Measurements from ENCODE around the gene CDH23.

Gene CDH23

GRCh38 chr10:71378336-71379117, 18.2 kb upstream of the CDH23 start:
- ATAC-seq (ENCODE audit: low read depth) (peak; percentile 50), DNase-seq (ENCODE audit: low spot score in 2 of 2) (no peak)
- Mint-ChIP-seq H3K9me3 (no peaks in the 10 kb centered on the region), H3K27me3 (no peaks in the 10 kb centered on the region), H3K36me3 (no peaks in the 10 kb centered on the region), H3K4me3 (peak overlapping the region; percentile 1), H3K4me1 (peaks cover 20% of the 10 kb centered on the region), H3K27ac (peak overlapping the region; percentile 6)

GRCh38 chr10:71379118-71379766, 17.5 kb upstream of the CDH23 start:
- H3K9me3 Mint-ChIP-seq = no peaks in the 10 kb centered on the region
- no peaks in the 10 kb centered on the region for H3K36me3 Mint-ChIP-seq
- peaks cover 19% of the 10 kb centered on the region for H3K4me1 Mint-ChIP-seq
- no peak for ATAC-seq (ENCODE audit: low read depth)
- no peaks in the 10 kb centered on the region for H3K27me3 Mint-ChIP-seq
- no peak for DNase-seq (ENCODE audit: low spot score in 2 of 2)
- no peak overlapping the region for H3K4me3 Mint-ChIP-seq
- peak overlapping the region; percentile 77 for H3K27ac Mint-ChIP-seq

GRCh38 chr10:71380841-71381240, 15.9 kb upstream of the CDH23 start:
- ATAC-seq (ENCODE audit: low read depth) (no peak), DNase-seq (ENCODE audit: low spot score in 2 of 2) (no peak)
- Mint-ChIP-seq H3K4me1 (peaks cover 22% of the 10 kb centered on the region), H3K9me3 (no peaks in the 10 kb centered on the region), H3K27ac (no peak overlapping the region), H3K36me3 (no peaks in the 10 kb centered on the region), H3K4me3 (no peak overlapping the region), H3K27me3 (no peaks in the 10 kb centered on the region)

- Mint-ChIP-seq H3K9me3 (no peaks in the 10 kb centered on the region), H3K27me3 (no peaks in the 10 kb centered on the region), H3K4me3 (no peak overlapping the region), H3K4me1 (peaks cover 22% of the 10 kb centered on the region), H3K27ac (no peak overlapping the region), H3K36me3 (no peaks in the 10 kb centered on the region)
- ATAC-seq (ENCODE audit: low read depth) (no peak), DNase-seq (ENCODE audit: low spot score in 2 of 2) (no peak)
Observed at GRCh38 chr10:71381611-71382010, 15.1 kb upstream of the CDH23 start.

GRCh38 chr10:71382028-71382427, 14.7 kb upstream of the CDH23 start:
- no peak for DNase-seq (ENCODE audit: low spot score in 2 of 2)
- H3K4me1 Mint-ChIP-seq = peaks cover 22% of the 10 kb centered on the region
- no peaks in the 10 kb centered on the region for H3K9me3 Mint-ChIP-seq
- H3K4me3 Mint-ChIP-seq = no peak overlapping the region
- H3K27me3 Mint-ChIP-seq = no peaks in the 10 kb centered on the region
- ATAC-seq (ENCODE audit: low read depth) = no peak
- H3K27ac Mint-ChIP-seq = no peak overlapping the region
- no peaks in the 10 kb centered on the region for H3K36me3 Mint-ChIP-seq

GRCh38 chr10:71382757-71383156, 14.0 kb upstream of the CDH23 start:
- peaks cover 18% of the 10 kb centered on the region for H3K4me1 Mint-ChIP-seq
- H3K36me3 Mint-ChIP-seq = no peaks in the 10 kb centered on the region
- ATAC-seq (ENCODE audit: low read depth) (no peak), DNase-seq (ENCODE audit: low spot score in 2 of 2) (no peak)
- no peaks in the 10 kb centered on the region for H3K27me3 Mint-ChIP-seq
- no peak overlapping the region for H3K4me3 Mint-ChIP-seq
- no peaks in the 10 kb centered on the region for H3K9me3 Mint-ChIP-seq
- H3K27ac Mint-ChIP-seq = no peak overlapping the region

- no peak overlapping the region for H3K4me3 Mint-ChIP-seq
- H3K9me3 Mint-ChIP-seq = no peaks in the 10 kb centered on the region
- peaks cover 6% of the 10 kb centered on the region for H3K4me1 Mint-ChIP-seq
- ATAC-seq (ENCODE audit: low read depth) (peak; percentile 96), DNase-seq (ENCODE audit: low spot score in 2 of 2) (peak; percentile 81 to 88)
- H3K27ac Mint-ChIP-seq = no peak overlapping the region
- no peaks in the 10 kb centered on the region for H3K36me3 Mint-ChIP-seq
- H3K27me3 Mint-ChIP-seq = peaks cover 3% of the 10 kb centered on the region
Observed at GRCh38 chr10:71383972-71384687, 12.6 kb upstream of the CDH23 start.

GRCh38 chr10:71388171-71388570, 8.5 kb upstream of the CDH23 start:
- Mint-ChIP-seq H3K4me1 (peaks cover 3% of the 10 kb centered on the region), H3K4me3 (no peak overlapping the region), H3K9me3 (no peaks in the 10 kb centered on the region), H3K27me3 (peaks cover 14% of the 10 kb centered on the region), H3K27ac (no peak overlapping the region), H3K36me3 (no peaks in the 10 kb centered on the region)
- no peak for ATAC-seq (ENCODE audit: low read depth)
- no peak for DNase-seq (ENCODE audit: low spot score in 2 of 2)

GRCh38 chr10:71388583-71389310, 8.0 kb upstream of the CDH23 start:
- H3K27me3 Mint-ChIP-seq = peaks cover 15% of the 10 kb centered on the region
- ATAC-seq (ENCODE audit: low read depth) (no peak), DNase-seq (ENCODE audit: low spot score in 2 of 2) (no peak)
- H3K9me3 Mint-ChIP-seq = no peaks in the 10 kb centered on the region
- no peaks in the 10 kb centered on the region for H3K36me3 Mint-ChIP-seq
- no peak overlapping the region for H3K27ac Mint-ChIP-seq
- H3K4me1 Mint-ChIP-seq = peaks cover 3% of the 10 kb centered on the region
- H3K4me3 Mint-ChIP-seq = no peak overlapping the region

GRCh38 chr10:71389768-71390460, 6.8 kb upstream of the CDH23 start:
- Mint-ChIP-seq H3K4me1 (peaks cover 3% of the 10 kb centered on the region), H3K27me3 (peaks cover 19% of the 10 kb centered on the region)
- ATAC-seq (ENCODE audit: low read depth) = no peak

GRCh38 chr10:71390461-71390835, 6.3 kb upstream of the CDH23 start:
- Mint-ChIP-seq H3K4me3 (no peak overlapping the region), H3K4me1 (no peaks in the 10 kb centered on the region), H3K27ac (no peak overlapping the region), H3K27me3 (peaks cover 22% of the 10 kb centered on the region), H3K36me3 (no peaks in the 10 kb centered on the region), H3K9me3 (no peaks in the 10 kb centered on the region)
- DNase-seq (ENCODE audit: low spot score in 2 of 2) (no peak), ATAC-seq (ENCODE audit: low read depth) (no peak)

More at GRCh38 chr10:71389768-71390460, 6.8 kb upstream of the CDH23 start:
- no peak overlapping the region for H3K27ac Mint-ChIP-seq
- H3K36me3 Mint-ChIP-seq = no peaks in the 10 kb centered on the region
- no peak for DNase-seq (ENCODE audit: low spot score in 2 of 2)
- no peak overlapping the region for H3K4me3 Mint-ChIP-seq
- no peaks in the 10 kb centered on the region for H3K9me3 Mint-ChIP-seq

GRCh38 chr10:71390921-71391690, 5.6 kb upstream of the CDH23 start:
- no peaks in the 10 kb centered on the region for H3K36me3 Mint-ChIP-seq
- no peak overlapping the region for H3K27ac Mint-ChIP-seq
- H3K9me3 Mint-ChIP-seq = no peaks in the 10 kb centered on the region
- DNase-seq (ENCODE audit: low spot score in 2 of 2) = no peak
- no peak for ATAC-seq (ENCODE audit: low read depth)
- H3K27me3 Mint-ChIP-seq = peaks cover 27% of the 10 kb centered on the region
- H3K4me1 Mint-ChIP-seq = peaks cover 2% of the 10 kb centered on the region
- no peak overlapping the region for H3K4me3 Mint-ChIP-seq

- Mint-ChIP-seq H3K27ac (no peak overlapping the region), H3K9me3 (no peaks in the 10 kb centered on the region), H3K36me3 (no peaks in the 10 kb centered on the region), H3K27me3 (peaks cover 28% of the 10 kb centered on the region), H3K4me1 (peaks cover 3% of the 10 kb centered on the region), H3K4me3 (no peak overlapping the region)
- no peak for ATAC-seq (ENCODE audit: low read depth)
- DNase-seq (ENCODE audit: low spot score in 2 of 2) = no peak
Observed at GRCh38 chr10:71391701-71392100, 5.0 kb upstream of the CDH23 start.
